Stimulated activated CD8-positive, alpha-beta memory T cell treated with anti-CD3 and anti-CD28 coated beads, Interleukin-4, amount 100 ng/mL, for 48 hours (primary cell): Measurements from ENCODE around the gene RASAL1.

ENCODE experiments used
- DNase-seq: peaks from one replicate; pipeline ENCODE4 v3.0.0-alpha.2; 2020

Gene RASAL1

DNA sequence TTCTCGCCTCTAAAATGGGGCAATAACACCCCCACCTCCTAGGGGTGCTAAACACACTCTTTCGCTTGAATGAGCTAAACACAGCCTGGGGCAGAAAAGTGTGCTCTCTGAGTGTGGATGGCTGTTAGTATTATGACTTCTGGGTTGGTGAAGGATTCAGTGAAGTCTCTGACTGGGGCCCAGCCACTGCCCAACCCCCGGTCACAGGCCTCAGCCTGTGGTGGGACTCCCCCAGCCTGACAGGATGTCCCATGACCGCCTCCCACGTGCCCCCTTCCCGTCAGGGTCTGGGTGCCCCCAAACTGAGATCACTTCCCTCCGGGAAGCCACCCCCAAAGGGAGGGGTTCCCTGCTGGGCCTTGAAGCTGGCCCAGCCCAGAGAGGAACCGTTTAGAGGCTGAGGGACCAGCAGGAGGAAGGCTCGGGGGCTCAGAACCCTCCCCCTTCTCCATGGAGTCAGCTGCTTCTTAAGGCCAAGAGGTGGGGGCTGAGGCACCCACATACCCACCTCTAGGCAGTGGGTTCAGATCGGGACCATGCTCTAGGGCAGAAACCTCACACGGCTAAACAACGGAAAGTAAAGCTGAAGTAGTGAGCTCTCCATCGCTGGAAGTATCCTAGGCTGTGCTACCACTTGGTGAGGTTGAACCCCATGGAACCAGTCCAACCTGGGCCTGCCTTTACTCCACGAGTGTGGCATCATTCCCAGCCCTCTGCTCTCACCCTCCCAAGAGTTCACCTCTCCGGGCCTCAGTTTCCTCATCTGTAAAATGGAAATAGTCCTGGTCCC lies 65.2 kb downstream of the RASAL1 start:
- peak; percentile 82 for DNase-seq

GRCh38 chr12:113069751-113070116 lies 65.8 kb downstream of the RASAL1 start:
- no peak for DNase-seq

GRCh38 chr12:113069149-113069548 lies 66.4 kb downstream of the RASAL1 start:
- DNase-seq, result no peak

DNA sequence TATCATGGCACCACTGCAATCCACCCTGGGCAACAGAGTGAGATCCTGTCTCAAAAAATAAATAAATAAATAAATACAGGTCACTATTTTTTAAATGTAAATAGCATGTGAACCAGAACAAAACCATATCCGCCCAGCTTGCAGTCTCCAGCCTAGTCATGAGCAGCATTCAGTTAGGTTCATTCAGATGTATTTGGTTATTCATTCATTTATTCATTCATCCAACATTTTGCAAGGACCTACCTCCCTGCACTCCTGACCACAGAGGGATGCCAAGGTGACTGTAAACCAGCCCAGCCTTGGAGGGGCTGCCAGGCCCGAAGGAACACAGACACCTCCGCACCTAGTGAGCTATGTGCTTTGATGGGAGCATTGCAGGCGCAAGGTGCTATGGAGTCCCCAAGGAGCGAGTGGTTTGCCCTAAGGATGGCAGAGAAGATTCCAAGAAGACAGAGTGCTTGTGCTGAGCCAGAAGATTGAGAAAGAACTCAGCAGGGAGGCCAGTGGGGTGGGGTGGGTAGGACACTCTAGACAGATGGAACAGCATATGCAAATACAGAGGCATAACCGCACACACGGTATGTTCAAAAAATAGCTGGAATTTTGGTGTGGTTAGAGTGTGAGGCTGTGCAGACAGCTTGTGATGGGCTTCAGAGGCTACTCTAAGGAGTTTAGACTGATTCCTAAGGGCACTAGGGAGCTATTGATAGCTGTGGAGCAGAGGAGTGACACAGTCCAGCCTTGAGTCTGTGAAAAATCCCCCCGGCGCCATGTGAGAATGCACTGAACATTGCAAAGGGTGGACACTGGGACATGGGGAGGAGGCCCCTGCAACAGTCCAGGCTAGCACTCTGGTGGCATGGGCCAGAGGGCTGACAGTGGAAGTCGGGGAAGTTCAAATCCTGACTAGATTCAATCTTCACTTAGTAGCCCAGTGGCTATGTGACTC lies 67.3 kb downstream of the RASAL1 start:
- DNase-seq, result no peak

GRCh38 chr12:113066813-113067400 lies 68.7 kb downstream of the RASAL1 start:
- no peak for DNase-seq

GRCh38 chr12:113065126-113066007 lies 70.2 kb downstream of the RASAL1 start:
- DNase-seq, result no peak

- no peak for DNase-seq
Measured at GRCh38 chr12:113064395-113065125, 71.0 kb downstream of the RASAL1 start.

DNA sequence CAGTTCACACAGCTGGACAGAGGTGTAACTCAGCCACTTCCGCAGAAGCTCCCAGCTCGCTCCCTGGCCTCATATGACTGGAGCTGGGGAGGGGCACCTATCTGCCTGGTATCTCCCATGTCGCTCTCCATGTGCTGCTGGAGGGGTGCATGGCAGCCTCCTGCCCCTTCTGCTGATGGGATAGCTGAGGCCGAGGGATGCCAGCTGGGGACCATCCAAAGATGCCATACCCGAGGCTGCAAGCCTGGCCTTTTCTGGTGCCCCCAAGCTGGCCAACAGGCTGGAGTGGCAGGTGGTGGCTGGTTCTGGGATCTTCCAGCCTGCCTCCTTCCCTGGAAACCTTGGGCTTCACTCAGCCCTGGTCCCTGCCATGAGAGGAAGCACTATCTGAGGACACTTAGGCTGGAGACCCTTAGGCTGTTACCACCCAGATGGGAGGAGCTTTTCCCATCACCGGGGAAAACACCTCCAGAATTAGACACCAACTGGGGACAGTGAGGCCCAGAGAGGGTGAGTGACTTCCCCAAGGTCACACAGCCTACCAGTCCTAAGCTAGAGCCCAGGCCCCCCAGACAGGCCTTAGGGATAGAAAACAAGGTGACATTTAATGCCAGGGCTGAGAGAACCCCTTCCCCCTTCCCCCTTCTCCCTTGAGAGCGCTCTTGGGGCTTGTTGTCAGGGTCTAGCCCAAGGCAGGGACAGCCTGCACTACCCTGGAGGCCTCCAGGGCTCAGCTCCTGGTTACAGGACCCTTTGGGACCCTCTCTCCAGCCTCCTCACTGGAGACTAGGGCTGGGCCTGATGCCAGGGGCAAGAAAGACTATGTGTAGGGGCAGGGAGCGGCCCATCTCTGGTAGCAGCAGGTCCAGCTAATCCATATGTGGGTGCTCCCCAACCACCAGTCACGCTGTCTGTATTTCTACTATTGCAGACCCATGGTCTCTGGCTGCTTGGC lies 71.9 kb downstream of the RASAL1 start:
- no peak for DNase-seq

DNA sequence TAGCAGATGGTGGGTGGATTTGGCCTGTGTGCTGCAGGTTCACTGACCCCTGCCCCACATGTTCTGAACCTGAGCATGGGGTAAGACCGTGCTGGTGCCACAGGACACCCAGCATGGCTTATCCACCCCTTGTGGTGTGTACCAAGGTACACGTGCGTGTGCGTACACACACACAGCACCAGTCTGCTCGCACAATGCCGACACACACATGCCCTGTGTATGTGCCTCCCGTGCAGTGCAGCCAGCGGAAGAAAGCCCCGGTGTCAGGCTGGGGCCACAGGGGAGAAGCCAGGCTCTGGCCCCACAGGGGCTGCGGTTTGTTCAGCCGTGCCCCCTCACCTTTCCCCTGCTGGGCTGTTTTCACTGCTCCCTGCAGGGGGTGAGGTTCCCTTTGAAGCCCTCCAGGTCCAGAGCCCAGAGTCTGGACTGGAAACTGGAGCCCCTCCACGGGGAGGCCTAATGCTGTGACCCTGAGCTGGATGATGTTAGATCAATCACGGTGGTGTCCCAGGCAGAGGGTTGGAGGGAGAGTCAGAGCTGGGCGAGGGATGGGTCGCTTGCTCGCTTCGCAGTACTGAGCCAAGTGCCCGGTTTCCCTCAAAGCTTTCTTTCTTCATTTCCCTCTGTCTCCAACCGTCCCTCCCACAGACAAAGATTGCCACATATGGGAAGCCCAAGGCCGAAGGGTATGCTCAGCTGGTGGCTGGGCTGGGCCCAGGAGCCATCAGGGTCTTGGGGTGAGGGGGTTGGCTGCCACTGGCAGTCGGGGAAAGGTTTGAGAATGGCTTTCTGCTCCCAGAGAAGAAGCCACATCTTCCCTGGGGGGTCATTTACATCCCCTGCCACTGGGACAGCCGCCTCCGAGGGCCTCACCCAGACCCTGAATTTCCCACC lies 72.8 kb downstream of the RASAL1 start:
- DNase-seq, result no peak

- DNase-seq, result no peak
Measured at GRCh38 chr12:113061061-113061694, 74.4 kb downstream of the RASAL1 start.

DNA sequence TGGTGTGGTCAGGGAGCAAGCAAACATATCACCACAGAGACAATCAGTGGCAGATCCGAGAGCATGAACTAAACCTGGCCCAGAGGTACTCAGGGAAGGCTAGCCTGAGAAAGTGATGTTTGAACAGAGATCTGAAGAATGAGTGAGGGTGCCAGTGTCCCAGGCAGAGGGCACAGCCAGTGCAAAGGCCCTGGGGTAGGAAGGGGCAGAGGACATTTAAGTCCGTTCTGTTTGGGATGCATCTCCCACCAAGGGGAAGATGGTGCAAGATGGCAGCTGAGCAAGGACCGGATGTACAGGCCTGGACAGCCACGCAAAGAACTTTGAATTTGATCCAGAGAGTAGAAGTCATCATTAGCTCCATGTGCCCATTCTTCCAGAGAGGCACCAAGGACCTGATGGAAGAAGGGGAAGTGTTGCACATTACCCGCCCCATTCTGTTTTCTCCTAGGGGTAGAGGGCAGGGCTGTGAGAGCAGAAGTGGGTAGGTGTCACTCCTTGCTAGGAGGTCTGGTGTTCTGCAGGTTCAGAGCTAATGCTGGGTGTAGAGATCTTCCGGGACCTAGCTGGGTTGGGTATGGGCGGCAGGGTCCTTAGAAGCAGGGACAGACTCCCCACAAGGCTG lies 75.1 kb downstream of the RASAL1 start:
- DNase-seq, result no peak

DNA sequence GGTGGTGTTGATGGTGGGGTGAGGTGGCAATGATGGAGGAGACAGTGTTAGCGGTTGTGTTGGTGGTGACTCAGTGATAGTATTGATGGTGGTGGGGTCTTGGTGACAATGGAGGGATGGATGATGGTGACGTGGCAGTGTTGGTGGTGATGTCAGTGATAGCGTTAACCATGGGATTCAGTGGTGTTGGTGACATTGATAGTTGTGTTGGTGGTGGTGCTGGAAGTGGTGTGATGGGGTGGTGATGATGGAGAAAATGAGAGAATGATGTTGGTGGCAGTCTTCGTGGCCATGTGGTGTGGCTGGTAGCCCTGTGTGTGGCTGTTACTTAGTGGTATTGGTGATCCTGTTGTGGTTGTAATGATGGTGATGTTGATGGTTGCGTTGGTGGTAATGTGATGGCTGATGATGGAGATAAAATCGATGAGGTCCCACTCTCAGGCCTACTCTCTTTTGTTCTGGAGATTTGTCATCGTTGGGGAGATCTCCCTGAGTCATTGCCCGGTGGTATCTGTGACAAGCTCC lies 76.4 kb downstream of the RASAL1 start:
- peak; percentile 50 for DNase-seq

GRCh38 chr12:113058553-113058952 lies 77.0 kb downstream of the RASAL1 start:
- DNase-seq, result no peak

GRCh38 chr12:113057565-113058485 lies 77.7 kb downstream of the RASAL1 start:
- DNase-seq, result no peak

GRCh38 chr12:113056631-113057488 lies 78.7 kb downstream of the RASAL1 start, which contains the start of gene DTX1:
Gene DTX1, plus strand, starts transcription at chr12:113056730. Its CDS starts 1,463 bp downstream, at chr12:113058193.
- peak; percentile 50 for DNase-seq

DNA sequence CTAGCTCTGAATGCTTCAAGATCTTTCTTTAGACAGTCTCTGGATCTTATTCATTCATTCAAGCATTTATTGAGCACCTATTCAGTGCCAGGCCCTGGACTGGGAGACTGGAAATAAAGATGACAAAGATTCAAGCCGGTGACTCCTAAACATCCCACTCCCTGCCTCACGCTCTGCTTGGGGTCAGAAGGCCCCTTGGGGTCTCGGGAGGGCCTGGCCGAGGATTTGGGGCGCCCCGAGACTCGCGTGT lies 79.3 kb downstream of the RASAL1 start:
- DNase-seq, result no peak
